ENCODE data around the gene SRSF1. TPM values are rescaled to one million over a fixed set of nuclear protein-coding genes. Genes with fewer than 3 reads are reported as not detected.

Gene SRSF1
- total RNA-seq, 1 donor from 2014 or later: 510 TPM

DNA sequence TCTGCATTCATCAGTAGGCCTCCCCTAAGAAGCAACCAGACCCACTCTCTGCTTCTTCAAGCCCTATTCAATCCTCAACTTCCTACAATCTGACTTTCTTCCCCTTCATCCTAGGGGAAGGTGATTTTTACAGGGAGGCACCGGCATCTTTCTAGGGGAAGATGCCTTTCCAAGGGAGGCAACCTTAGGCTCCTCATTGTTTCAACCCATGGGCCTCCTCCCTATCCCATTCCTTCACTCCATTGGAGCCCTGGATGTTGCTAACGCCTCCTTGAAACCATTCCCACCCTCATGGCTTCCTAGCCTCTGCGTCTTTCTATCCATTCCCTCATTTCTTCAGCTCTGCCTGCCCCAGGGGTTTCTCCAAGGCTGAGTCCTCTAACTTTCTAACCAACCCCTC lies 49.2 kb downstream of the SRSF1 start:
- no peak overlapping the region for H3K4me3 Mint-ChIP-seq
- no peaks in the 10 kb centered on the region for H3K9me3 Mint-ChIP-seq
- intact Hi-C loops (cut with micrococcal nuclease): loop anchor here (2.0 kb wide), 1 partner anchor 29 kb away; no protein-coding TSS in a partner anchor
- H3K27ac Mint-ChIP-seq: no peak overlapping the region
- peaks cover 15% of the 10 kb centered on the region for H3K4me1 Mint-ChIP-seq
- H3K27me3 Mint-ChIP-seq: peaks cover 57% of the 10 kb centered on the region
- no peaks in the 10 kb centered on the region for H3K36me3 Mint-ChIP-seq (ENCODE audit: low read depth)
- DNase-seq: no peak

DNA sequence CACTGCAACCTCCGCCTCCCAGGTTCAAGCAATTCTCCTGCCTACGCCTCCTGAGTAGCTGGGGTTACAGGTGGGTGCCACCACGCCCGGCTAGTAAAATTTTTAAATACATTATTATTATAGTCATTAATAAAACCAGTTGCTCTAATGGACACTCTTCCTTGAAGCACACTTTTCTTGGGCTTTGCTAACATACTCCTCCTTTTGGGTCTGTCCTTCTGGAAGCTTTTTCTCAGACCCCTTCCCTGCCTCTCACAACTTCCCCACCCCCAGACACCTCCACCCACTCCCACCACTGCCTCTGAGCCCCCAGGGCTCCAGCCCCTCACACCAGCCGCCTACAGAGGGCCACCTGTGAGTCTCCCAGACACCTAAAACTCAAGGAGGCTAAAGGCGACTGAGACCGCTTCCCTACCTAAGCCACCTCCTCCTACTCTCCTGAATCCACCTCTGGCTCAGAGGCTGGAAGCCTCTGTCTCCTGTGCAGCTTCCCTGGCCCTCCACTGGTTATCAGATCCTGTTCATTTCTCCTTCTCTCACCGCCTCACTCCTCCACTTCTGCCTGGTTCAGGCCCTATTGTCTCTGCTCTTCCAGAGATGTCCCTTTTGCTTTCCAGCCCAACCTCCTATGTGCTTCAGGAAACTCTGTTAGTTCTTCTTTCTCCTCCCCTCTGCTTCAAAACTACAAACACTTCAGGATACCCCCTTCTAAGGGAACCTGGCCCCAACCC lies 49.8 kb downstream of the SRSF1 start:
- H3K4me3 Mint-ChIP-seq: no peak overlapping the region
- peak overlapping the region; percentile 5 for H3K27ac Mint-ChIP-seq
- H3K36me3 Mint-ChIP-seq (ENCODE audit: low read depth): no peaks in the 10 kb centered on the region
- no peak for DNase-seq
- intact Hi-C loops (cut with micrococcal nuclease): loop anchor here (2.0 kb wide), 1 partner anchor 30 kb away; no protein-coding TSS in a partner anchor
- H3K27me3 Mint-ChIP-seq: peaks cover 63% of the 10 kb centered on the region
- peaks cover 17% of the 10 kb centered on the region for H3K4me1 Mint-ChIP-seq
- H3K9me3 Mint-ChIP-seq: no peaks in the 10 kb centered on the region

DNA sequence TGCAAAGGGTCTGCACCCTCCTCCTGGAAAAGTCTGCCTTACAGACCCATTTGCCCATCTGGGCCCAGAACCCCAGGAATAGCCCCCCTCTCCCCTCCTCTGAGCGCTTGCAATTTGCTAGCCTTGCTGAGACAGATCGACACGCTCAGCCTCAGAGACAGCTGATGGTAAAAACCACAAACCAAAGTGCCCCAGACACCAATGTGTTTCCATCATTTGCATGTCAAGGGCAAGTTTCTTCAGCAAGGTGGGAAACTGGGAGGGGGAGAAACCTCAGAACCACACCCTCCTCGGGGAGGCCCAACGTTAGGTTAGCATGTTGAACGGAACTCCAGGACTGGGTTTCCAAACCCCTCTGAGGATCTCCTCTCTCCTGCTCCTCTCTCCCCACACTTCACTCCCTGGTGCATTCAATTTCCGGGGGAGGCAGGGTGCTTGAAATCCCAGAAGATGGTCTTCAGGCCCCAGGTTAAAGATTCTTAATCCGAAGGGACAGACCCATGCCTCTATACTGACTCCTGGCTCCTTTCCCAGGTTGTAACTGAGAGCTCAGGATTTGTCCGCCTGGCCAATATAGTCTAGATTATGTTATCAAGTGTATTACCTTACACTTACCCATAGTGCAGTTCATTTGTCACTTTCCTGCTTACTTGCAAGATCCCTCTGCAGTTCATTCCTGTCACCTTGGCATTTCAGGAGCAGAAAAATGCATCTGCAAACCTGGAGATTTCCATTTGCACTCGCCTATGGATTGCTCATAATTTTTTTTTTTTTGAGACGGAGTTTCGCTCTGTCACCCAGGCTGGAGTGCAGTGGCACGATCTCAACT lies 50.5 kb downstream of the SRSF1 start:
- Mint-ChIP-seq H3K4me1 (peaks cover 17% of the 10 kb centered on the region), H3K36me3 (ENCODE audit: low read depth) (no peaks in the 10 kb centered on the region), H3K4me3 (peak overlapping the region; percentile 75), H3K27me3 (peaks cover 58% of the 10 kb centered on the region), H3K9me3 (no peaks in the 10 kb centered on the region), H3K27ac (no peak overlapping the region)
- DNase-seq: peak; percentile 85
- intact Hi-C loops (cut with micrococcal nuclease): loop anchor here (2.0 kb wide), 1 partner anchor 30 kb away; no protein-coding TSS in a partner anchor

DNA sequence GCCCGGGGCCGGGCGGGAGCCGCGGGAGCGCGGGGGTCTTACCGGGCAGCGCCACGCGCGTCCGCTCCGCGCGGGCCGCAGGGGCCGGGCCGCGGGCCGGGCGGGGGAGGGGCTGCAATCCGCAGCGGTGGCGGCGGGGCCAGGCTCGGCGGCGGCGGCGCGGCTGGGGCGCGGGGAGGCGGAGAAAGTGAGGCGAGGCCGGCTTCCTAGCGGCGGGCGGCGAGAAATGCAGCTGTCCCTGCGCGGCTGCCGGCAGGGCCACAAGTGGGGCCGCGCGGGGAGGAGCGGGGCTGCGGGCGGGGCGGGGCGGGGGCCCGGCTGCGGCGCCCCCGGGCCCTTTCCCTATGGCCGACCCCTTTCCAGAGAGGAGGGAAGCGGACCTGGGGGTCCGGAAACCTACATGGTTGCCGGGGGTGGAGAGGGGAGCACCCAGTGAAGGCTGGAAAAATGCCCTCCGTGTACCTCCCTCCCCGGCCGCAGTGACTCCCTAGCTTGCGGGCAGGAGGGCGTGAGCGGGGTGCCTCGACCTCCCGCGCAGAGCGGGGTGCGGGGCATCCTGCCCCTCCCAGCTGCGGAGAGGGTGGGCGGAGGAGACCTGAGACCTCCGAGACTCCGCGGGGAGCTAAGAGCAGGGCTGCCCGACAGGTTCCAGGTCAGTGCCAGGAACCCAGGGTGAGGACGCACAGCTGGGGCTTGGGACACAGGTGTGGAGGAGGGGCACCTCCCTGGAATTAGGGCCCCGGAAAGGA lies 51.7 kb downstream of the SRSF1 start, which contains the start of gene CUEDC1:
Gene CUEDC1, minus strand, starts transcription at position 230 of the 749 bp plus-strand sequence. CDS start 69,848 bp downstream, outside the sequence.
- DNase-seq: peak; percentile 91
- Mint-ChIP-seq H3K36me3 (ENCODE audit: low read depth) (no peaks in the 10 kb centered on the region), H3K27ac (no peak within 1 kb of the TSS), H3K4me1 (peaks cover 24% of the 10 kb centered on the region), H3K27me3 (peaks cover 51% of the 10 kb centered on the region), H3K9me3 (no peaks in the 10 kb centered on the region), H3K4me3 (peak within 1 kb of the TSS; percentile 75)
- intact Hi-C loops (cut with micrococcal nuclease): no loop called here

DNA sequence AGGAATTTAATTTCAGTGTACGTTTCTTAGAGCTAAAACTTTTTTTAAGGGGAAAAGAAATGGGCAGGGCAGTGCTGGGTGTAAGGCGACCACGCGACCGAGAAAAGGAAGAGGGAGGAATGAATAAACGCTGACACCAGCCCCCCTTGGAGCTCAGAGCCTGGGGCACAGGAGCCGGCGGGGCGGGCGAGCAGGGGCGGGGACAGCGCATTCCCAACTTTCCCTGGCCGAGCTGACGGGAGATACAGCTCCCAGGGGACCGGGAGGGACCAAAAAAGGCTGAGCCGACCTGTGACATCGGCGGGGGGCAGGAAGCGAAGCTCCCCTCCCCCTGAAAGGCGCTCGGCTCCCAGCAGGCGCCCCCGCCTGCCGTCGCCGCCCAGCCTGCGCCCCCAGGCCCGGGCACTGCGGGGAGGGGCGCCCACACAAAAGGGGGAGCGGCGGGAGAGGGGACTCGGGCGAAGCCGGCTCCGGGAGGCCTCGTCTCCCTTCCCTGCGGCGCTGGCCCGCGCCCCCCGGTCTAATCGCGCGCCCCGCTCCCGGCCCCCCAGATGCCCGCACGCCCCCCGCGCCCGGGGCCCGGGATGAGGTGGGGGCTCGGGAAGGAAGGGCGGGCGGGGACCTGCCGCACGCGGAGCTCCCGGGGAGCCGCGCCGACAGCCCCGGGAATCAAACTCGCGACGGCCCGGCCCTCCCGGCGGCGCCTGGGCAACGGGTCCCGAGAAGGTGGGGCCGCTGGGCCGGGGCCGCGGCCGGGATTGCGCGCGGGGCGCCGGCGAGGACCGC lies 52.5 kb downstream of the SRSF1 start:
- intact Hi-C loops (cut with micrococcal nuclease): no loop called here
- H3K4me3 Mint-ChIP-seq: peak overlapping the region; percentile 71
- H3K27me3 Mint-ChIP-seq: peaks cover 51% of the 10 kb centered on the region
- no peaks in the 10 kb centered on the region for H3K9me3 Mint-ChIP-seq
- H3K4me1 Mint-ChIP-seq: peaks cover 30% of the 10 kb centered on the region
- H3K27ac Mint-ChIP-seq: no peak overlapping the region
- no peak for DNase-seq
- H3K36me3 Mint-ChIP-seq (ENCODE audit: low read depth): no peaks in the 10 kb centered on the region

DNA sequence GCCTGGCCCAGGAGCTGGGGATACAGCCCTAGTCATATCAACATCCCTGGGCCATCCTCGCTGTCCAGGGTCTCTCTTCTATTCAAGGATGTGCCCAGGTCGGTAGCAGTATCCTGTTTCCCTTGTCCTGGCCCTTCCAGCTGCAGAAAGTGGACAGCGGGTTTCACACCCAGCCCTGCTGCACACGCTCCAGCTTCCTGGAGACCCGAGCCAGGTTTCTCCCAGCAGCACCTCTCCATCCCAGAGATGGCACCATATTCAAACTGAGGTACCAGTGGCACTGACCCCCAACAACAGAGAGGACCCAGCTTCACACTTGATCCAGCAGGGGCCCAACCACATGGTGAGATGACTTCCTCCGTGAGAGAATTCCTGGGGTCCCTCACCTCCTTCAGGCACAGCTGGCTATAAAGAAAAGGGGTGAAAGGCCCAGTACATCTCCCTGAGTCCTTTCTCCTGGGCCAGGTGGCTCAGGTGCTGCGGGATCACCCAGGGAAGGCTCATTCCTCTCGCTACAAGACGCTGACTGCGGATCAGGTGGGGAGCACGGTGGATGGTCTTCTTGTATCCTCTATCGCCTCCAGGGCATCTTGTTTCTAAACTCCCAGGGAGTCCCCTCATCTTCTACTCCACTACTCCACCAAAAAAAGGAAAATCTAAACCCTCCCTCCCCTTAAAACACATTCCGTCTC lies 53.2 kb downstream of the SRSF1 start:
- H3K27me3 Mint-ChIP-seq: peaks cover 44% of the 10 kb centered on the region
- no peaks in the 10 kb centered on the region for H3K36me3 Mint-ChIP-seq (ENCODE audit: low read depth)
- H3K27ac Mint-ChIP-seq: no peak overlapping the region
- H3K4me3 Mint-ChIP-seq: peak overlapping the region; percentile 71
- no peak for DNase-seq
- peaks cover 34% of the 10 kb centered on the region for H3K4me1 Mint-ChIP-seq
- intact Hi-C loops (cut with micrococcal nuclease): no loop called here
- H3K9me3 Mint-ChIP-seq: no peaks in the 10 kb centered on the region

Other genes with a start within 250 kb of the SRSF1 start
- gene MRPS23, start 157.2 kb downstream of the SRSF1 start, total RNA-seq: 83.3 and 84.8 TPM in 2 replicates
- 0.50 and 0.58 TPM in 2 replicates for gene CUEDC1, start 51.8 kb downstream of the SRSF1 start, total RNA-seq
- gene VEZF1, start 19.0 kb downstream of the SRSF1 start, total RNA-seq: 35.4 and 37.3 TPM in 2 replicates
- 36.6 and 37.2 TPM in 2 replicates for gene DYNLL2, start 76.2 kb upstream of the SRSF1 start, total RNA-seq
- gene OR4D1, start 141.1 kb upstream of the SRSF1 start, total RNA-seq: 0.07 and 0.14 TPM in 2 replicates
- gene OR4D2, start 159.7 kb upstream of the SRSF1 start, total RNA-seq: not detected in 2 replicates
- gene EPX, start 185.5 kb upstream of the SRSF1 start, total RNA-seq: not detected in 2 replicates
- 21.7 and 23.1 TPM in 2 replicates for gene MKS1, start 212.0 kb upstream of the SRSF1 start, total RNA-seq
- gene LPO, start 231.3 kb upstream of the SRSF1 start, total RNA-seq: not detected in 2 replicates